SK-N-SH treated with all-trans-retinoic acid at 6 μM for 48 hours (cell line): ENCODE data around the gene PRMT7.

Source experiments
- ATAC-seq: fragments of 200-7000 bp; cut with Tn5 transposase; 3 replicates; pipeline ENCODE4 v1.9.1; 2020; ENCODE audit warnings: mild to moderate bottlenecking, moderate library complexity
- ARNTL ChIP-seq: fragments of 450-650 bp; formaldehyde crosslinking; IDR thresholded peaks from 2 replicates; pipeline ENCODE4 v1.5.0; 2020; ENCODE audit warnings: low read depth, mild to moderate bottlenecking, moderate library complexity, borderline replicate concordance
- BACH2 ChIP-seq: fragments of 250-450 bp; sonication (Bioruptor Pico); IDR thresholded peaks from 2 replicates; pipeline ENCODE4 v1.9.0; 2021; ENCODE audit warnings: mild to moderate bottlenecking, borderline replicate concordance
- CSDC2 ChIP-seq: fragments of 250-450 bp; sonication (Bioruptor Pico); IDR thresholded peaks from 2 replicates; pipeline ENCODE4 v1.5.0; 2020; ENCODE audit warnings: mild to moderate bottlenecking, moderate library complexity
- CSRNP3 ChIP-seq: fragments of 250-450 bp; sonication (Bioruptor Pico); IDR thresholded peaks from 2 replicates; pipeline ENCODE4 v1.5.1; 2021; ENCODE audit warnings: mild to moderate bottlenecking, moderate library complexity
- ESRRG ChIP-seq: fragments of 250-450 bp; sonication (Bioruptor Pico); IDR thresholded peaks from 2 replicates; pipeline ENCODE4 v1.6.1; 2021; ENCODE audit warnings: mild to moderate bottlenecking
- GLIS3 ChIP-seq: fragments of 250-450 bp; sonication (Bioruptor Pico); IDR thresholded peaks from 2 replicates; pipeline ENCODE4 v1.5.0; 2020; ENCODE audit warnings: mild to moderate bottlenecking, moderate library complexity
- ISL1 ChIP-seq: fragments of 250-450 bp; sonication (Bioruptor Pico); IDR thresholded peaks from 2 replicates; pipeline ENCODE4 v2.1.2; 2022; ENCODE audit warnings: mild to moderate bottlenecking, moderate library complexity
- OSR1 ChIP-seq: fragments of 250-450 bp; sonication (Bioruptor Pico); IDR thresholded peaks from 2 replicates; pipeline ENCODE4 v1.8.0; 2022; ENCODE audit warnings: moderate library complexity, mild to moderate bottlenecking, inconsistent platforms
- PPARA ChIP-seq: fragments of 250-450 bp; sonication (Bioruptor Pico); IDR thresholded peaks from 2 replicates; pipeline ENCODE4 v1.5.0; 2020; ENCODE audit warnings: mild to moderate bottlenecking, borderline replicate concordance
- RARB ChIP-seq: fragments of 250-450 bp; sonication (Bioruptor Pico); IDR thresholded peaks from 2 replicates; pipeline ENCODE4 v1.8.0; 2021; ENCODE audit warnings: mild to moderate bottlenecking, moderate library complexity
- SNAI2 ChIP-seq: fragments of 250-450 bp; sonication (Bioruptor Pico); IDR thresholded peaks from 2 replicates; pipeline ENCODE4 v1.5.0; 2020; ENCODE audit warnings: mild to moderate bottlenecking, moderate library complexity
- TCF4 ChIP-seq: fragments of 250-450 bp; sonication (Bioruptor Pico); IDR thresholded peaks from 2 replicates; pipeline ENCODE4 v1.8.0; 2021; ENCODE audit warnings: mild to moderate bottlenecking, moderate library complexity, borderline replicate concordance
- ZC3H10 ChIP-seq: fragments of 250-450 bp; sonication (Bioruptor Pico); IDR thresholded peaks from 2 replicates; pipeline ENCODE4 v1.5.1; 2021; ENCODE audit warnings: mild to moderate bottlenecking, moderate library complexity
- ZFP3 ChIP-seq: fragments of 250-450 bp; sonication (Bioruptor Pico); IDR thresholded peaks from 2 replicates; pipeline ENCODE4 v1.5.0; 2020; ENCODE audit warnings: mild to moderate bottlenecking, moderate library complexity
- ZFP30 ChIP-seq: fragments of 450-650 bp; formaldehyde crosslinking; IDR thresholded peaks from 2 replicates; pipeline ENCODE4 v1.5.0; 2022; ENCODE audit warnings: mild to moderate bottlenecking, moderate library complexity
- ZNF565 ChIP-seq: fragments of 450-650 bp; formaldehyde crosslinking; conservative IDR thresholded peaks from 2 replicates; pipeline ENCODE4 v1.5.0; 2020; ENCODE audit warnings: low read depth, mild to moderate bottlenecking, moderate library complexity
- ZNF70 ChIP-seq: fragments of 450-650 bp; formaldehyde crosslinking; IDR thresholded peaks from 2 replicates; pipeline ENCODE4 v1.5.0; 2020; ENCODE audit warnings: mild to moderate bottlenecking, moderate library complexity
- ZNF8 ChIP-seq: fragments of 450-650 bp; formaldehyde crosslinking; IDR thresholded peaks from 2 replicates; pipeline ENCODE4 v1.5.0; 2020; ENCODE audit warnings: mild to moderate bottlenecking, moderate library complexity
- TF ChIP-seq, protein P1 (sequence below): fragments of 250-450 bp; sonication (Bioruptor Pico); IDR thresholded peaks from 2 replicates; pipeline ENCODE4 v1.8.0; 2021; ENCODE audit warnings: low read depth, mild to moderate bottlenecking, moderate library complexity, borderline replicate concordance
- TF ChIP-seq, protein P2 (sequence below): fragments of 250-450 bp; sonication (Bioruptor Pico); IDR thresholded peaks from 2 replicates; pipeline ENCODE4 v1.8.0; 2020; ENCODE audit warnings: mild to moderate bottlenecking, moderate library complexity, borderline replicate concordance
- TF ChIP-seq, protein P3 (sequence below): fragments of 250-450 bp; sonication (Bioruptor Pico); IDR thresholded peaks from 2 replicates; pipeline ENCODE4 v1.5.0; 2020; ENCODE audit warnings: mild to moderate bottlenecking, moderate library complexity

PRMT7 gene

DNA sequence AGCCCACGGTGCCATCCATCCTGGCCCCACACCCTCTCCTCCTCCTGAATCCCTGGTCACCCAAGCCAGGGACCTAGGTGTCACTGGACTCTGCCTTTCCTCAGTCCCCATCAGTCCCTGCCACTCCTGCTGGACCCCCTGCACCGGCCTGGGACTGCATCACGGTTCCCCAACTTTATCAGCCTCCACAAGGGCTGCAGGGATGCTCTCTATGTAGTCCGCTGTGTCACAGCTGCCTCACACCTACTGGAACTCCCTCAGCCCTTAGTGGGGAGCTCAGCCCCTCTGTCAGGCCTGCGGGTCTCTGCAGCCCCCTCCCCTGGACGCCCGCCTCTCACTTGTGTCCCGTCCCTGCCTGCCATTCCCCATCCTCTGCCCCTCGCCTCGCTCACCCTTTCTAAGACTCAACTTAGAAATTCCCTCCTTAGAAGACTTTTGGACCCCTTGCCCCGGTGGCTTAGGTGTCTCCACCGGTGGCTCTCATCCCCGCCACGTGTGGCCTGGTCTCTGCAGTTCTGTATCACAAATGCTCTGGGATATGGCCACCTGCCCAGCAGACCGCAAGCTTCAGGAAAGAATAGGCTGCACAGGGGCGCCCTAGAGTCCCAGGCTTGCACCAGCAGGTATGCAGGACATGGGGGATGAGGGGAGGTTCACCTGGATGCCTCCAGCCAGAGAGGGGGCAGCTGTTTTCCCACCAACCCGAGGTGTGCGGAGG, 62.9 kb downstream of the PRMT7 start:
- ATAC-seq = no peak
- TF ChIP-seq ESRRG = no peak
- TF ChIP-seq ZNF8 (CRISPR knock-in tag) = no peak
- TF ChIP-seq SNAI2 (CRISPR knock-in tag) = no peak
- TF ChIP-seq, protein P1, sequence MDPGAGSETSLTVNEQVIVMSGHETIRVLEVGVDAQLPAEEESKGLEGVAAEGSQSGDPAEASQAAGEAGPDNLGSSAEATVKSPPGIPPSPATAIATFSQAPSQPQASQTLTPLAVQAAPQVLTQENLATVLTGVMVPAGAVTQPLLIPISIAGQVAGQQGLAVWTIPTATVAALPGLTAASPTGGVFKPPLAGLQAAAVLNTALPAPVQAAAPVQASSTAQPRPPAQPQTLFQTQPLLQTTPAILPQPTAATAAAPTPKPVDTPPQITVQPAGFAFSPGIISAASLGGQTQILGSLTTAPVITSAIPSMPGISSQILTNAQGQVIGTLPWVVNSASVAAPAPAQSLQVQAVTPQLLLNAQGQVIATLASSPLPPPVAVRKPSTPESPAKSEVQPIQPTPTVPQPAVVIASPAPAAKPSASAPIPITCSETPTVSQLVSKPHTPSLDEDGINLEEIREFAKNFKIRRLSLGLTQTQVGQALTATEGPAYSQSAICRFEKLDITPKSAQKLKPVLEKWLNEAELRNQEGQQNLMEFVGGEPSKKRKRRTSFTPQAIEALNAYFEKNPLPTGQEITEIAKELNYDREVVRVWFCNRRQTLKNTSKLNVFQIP (CRISPR knock-in tag) = no peak
- TF ChIP-seq BACH2 (CRISPR knock-in tag) = no peak
- no peak for TF ChIP-seq OSR1
- TF ChIP-seq, protein P2, sequence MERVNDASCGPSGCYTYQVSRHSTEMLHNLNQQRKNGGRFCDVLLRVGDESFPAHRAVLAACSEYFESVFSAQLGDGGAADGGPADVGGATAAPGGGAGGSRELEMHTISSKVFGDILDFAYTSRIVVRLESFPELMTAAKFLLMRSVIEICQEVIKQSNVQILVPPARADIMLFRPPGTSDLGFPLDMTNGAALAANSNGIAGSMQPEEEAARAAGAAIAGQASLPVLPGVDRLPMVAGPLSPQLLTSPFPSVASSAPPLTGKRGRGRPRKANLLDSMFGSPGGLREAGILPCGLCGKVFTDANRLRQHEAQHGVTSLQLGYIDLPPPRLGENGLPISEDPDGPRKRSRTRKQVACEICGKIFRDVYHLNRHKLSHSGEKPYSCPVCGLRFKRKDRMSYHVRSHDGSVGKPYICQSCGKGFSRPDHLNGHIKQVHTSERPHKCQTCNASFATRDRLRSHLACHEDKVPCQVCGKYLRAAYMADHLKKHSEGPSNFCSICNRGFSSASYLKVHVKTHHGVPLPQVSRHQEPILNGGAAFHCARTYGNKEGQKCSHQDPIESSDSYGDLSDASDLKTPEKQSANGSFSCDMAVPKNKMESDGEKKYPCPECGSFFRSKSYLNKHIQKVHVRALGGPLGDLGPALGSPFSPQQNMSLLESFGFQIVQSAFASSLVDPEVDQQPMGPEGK (CRISPR knock-in tag) = no peak
- no peak for TF ChIP-seq ISL1 (CRISPR knock-in tag)
- TF ChIP-seq PPARA (CRISPR knock-in tag) = no peak
- TF ChIP-seq CSDC2 (CRISPR knock-in tag) = no peak
- TF ChIP-seq RARB (CRISPR knock-in tag) = no peak
- TF ChIP-seq ZNF70 (CRISPR knock-in tag) = no peak
- no peak for TF ChIP-seq ZNF565

- ATAC-seq = no peak
- TF ChIP-seq OSR1 (no peak), ZNF565 (no peak), ZFP30 (CRISPR knock-in tag) (no peak), ARNTL (CRISPR knock-in tag) (no peak), GLIS3 (no peak), BACH2 (CRISPR knock-in tag) (no peak), ZFP3 (CRISPR knock-in tag) (no peak), CSDC2 (CRISPR knock-in tag) (no peak)
- TF ChIP-seq, protein P3, sequence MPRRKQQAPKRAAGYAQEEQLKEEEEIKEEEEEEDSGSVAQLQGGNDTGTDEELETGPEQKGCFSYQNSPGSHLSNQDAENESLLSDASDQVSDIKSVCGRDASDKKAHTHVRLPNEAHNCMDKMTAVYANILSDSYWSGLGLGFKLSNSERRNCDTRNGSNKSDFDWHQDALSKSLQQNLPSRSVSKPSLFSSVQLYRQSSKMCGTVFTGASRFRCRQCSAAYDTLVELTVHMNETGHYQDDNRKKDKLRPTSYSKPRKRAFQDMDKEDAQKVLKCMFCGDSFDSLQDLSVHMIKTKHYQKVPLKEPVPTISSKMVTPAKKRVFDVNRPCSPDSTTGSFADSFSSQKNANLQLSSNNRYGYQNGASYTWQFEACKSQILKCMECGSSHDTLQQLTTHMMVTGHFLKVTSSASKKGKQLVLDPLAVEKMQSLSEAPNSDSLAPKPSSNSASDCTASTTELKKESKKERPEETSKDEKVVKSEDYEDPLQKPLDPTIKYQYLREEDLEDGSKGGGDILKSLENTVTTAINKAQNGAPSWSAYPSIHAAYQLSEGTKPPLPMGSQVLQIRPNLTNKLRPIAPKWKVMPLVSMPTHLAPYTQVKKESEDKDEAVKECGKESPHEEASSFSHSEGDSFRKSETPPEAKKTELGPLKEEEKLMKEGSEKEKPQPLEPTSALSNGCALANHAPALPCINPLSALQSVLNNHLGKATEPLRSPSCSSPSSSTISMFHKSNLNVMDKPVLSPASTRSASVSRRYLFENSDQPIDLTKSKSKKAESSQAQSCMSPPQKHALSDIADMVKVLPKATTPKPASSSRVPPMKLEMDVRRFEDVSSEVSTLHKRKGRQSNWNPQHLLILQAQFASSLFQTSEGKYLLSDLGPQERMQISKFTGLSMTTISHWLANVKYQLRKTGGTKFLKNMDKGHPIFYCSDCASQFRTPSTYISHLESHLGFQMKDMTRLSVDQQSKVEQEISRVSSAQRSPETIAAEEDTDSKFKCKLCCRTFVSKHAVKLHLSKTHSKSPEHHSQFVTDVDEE = no peak
- TF ChIP-seq, protein P2 (CRISPR knock-in tag) = no peak
Observed at GRCh38 chr16:68374246-68374805, 63.5 kb downstream of the PRMT7 start.

DNA sequence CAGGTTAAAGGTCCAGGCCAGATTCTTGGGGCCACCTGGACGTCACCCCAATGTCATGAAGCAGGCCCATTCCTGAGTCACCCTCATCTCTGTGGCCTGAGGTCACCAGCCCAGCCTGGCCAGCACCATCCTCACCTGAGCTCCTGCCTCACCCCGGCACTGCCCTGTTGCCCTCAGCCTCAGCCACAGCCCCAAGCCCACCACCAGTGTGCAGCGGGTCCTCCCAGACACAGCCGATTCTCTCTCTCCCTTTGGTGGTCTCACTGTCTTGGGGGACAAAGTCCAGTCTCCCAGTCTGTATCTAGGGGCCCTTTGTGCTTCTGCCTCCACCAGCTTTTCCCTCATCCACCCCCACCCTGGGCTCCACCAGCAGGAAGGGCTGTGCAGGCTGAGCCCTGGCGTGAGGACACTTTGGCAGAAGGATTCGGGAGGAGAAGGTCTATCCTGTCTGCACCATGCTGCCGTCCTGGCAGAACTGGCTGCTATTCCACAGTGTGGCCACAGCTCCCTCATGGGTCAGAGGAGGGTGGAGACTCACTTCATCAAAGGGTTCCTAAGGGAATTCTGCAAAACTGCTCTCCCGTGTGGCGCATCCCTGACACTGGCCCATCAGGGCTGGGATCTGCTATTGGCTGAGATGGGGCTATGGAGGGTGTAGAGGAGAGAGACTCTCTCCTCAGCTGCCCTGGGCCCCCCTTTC, 64.3 kb downstream of the PRMT7 start:
- no peak for ATAC-seq
- TF ChIP-seq ZFP30 (CRISPR knock-in tag) = no peak
- no peak for TF ChIP-seq ESRRG
- no peak for TF ChIP-seq TCF4 (CRISPR knock-in tag)
- TF ChIP-seq, protein P1 (CRISPR knock-in tag) = no peak
- TF ChIP-seq, protein P2 (CRISPR knock-in tag) = no peak
- no peak for TF ChIP-seq CSDC2 (CRISPR knock-in tag)
- no peak for TF ChIP-seq ZFP3 (CRISPR knock-in tag)
- TF ChIP-seq OSR1 = no peak
- TF ChIP-seq CSRNP3 = no peak
- TF ChIP-seq GLIS3 = no peak
- TF ChIP-seq ZNF565 = no peak
- no peak for TF ChIP-seq ZC3H10 (CRISPR knock-in tag)
- no peak for TF ChIP-seq BACH2 (CRISPR knock-in tag)
- no peak for TF ChIP-seq ARNTL (CRISPR knock-in tag)
- TF ChIP-seq SNAI2 (CRISPR knock-in tag) = no peak
- TF ChIP-seq ZNF70 (CRISPR knock-in tag) = no peak
- TF ChIP-seq PPARA (CRISPR knock-in tag) = no peak
